HepG2 (cell line): Measurements from ENCODE around the gene AGRN. TPM values are rescaled to one million over a fixed set of nuclear protein-coding genes. Genes with fewer than 3 reads are reported as not detected.

ENCODE experiments used
- AGO1 ChIP-seq: fragments of 200-400 bp; formaldehyde crosslinking; IDR thresholded peaks from 2 replicates; pipeline ENCODE4 v1.6.1; 2017; ENCODE audit warnings: mild to moderate bottlenecking, low read depth, low read length, moderate library complexity; ENCODE audit not compliant: poor library complexity, severe bottlenecking
- AGO2 ChIP-seq: fragments of 200-400 bp; formaldehyde crosslinking; optimal IDR thresholded peaks from 2 replicates; pipeline ENCODE3; 2017; ENCODE audit warnings: mild to moderate bottlenecking, low read depth, low read length, moderate library complexity
- DR1 ChIP-seq: sonication (generic); formaldehyde crosslinking; IDR thresholded peaks from 2 replicates; pipeline ENCODE4 v1.8.0; 2021; ENCODE audit warnings: mild to moderate bottlenecking, missing genetic modification reagents, inconsistent platforms
- ERF ChIP-seq: IDR thresholded peaks from 2 replicates; pipeline ENCODE4 v1.6.1; 2018; ENCODE audit warnings: missing biosample characterization, missing genetic modification reagents
- FOXA3 ChIP-seq: IDR thresholded peaks from 2 replicates; pipeline ENCODE4 v1.6.1; 2016; ENCODE audit warnings: missing genetic modification reagents, missing compliant biosample characterization
- HNRNPLL ChIP-seq: fragments of 200-400 bp; formaldehyde crosslinking; IDR thresholded peaks from 2 replicates; pipeline ENCODE4 v1.6.1; 2017; ENCODE audit warnings: mild to moderate bottlenecking, low read depth, low read length; ENCODE audit not compliant: poor library complexity, severe bottlenecking
- KLF15 ChIP-seq: sonication (generic); formaldehyde crosslinking; IDR thresholded peaks from 2 replicates; pipeline ENCODE4 v1.8.1; 2023; ENCODE audit warnings: borderline replicate concordance, mild to moderate bottlenecking, inconsistent platforms, missing genetic modification reagents, mixed read lengths
- NONO ChIP-seq, 2 experiments: fragments of 450-650 bp in 1 of 2; sonication (generic) in 1 of 2; formaldehyde crosslinking in 1 of 2; IDR thresholded peaks in 1 of 2; conservative IDR thresholded peaks in 1 of 2; 2 replicates each; pipeline versions ENCODE4 v1.6.1 to v1.8.0; 2017 to 2022; ENCODE audit warnings: mild to moderate bottlenecking in 1 of 2, missing genetic modification reagents in 1 of 2, moderate library complexity in 1 of 2
- NR2C2 ChIP-seq: sonication (generic); formaldehyde crosslinking; IDR thresholded peaks from 2 replicates; pipeline ENCODE4 v1.4.0; 2020; ENCODE audit warnings: missing genetic modification reagents, mild to moderate bottlenecking, moderate library complexity, borderline replicate concordance
- SMAD1 ChIP-seq: sonication (generic); formaldehyde crosslinking; IDR thresholded peaks from 2 replicates; pipeline ENCODE4 v1.4.0; 2020; ENCODE audit warnings: missing genetic modification reagents, low read depth, mild to moderate bottlenecking, borderline replicate concordance
- ZC3H4 ChIP-seq: sonication (generic); formaldehyde crosslinking; IDR thresholded peaks from 2 replicates; pipeline ENCODE4 v1.4.0; 2020; ENCODE audit warnings: missing genetic modification reagents, borderline replicate concordance
- polyA plus RNA-seq, 8 experiments: library from polyadenylated mRNA; depleted of rRNA in 3 of 8; stranded (reverse) in 7 of 8; unstranded in 1 of 8; fragments of >200 nt; fragmentation: Illumina TruSeq in 4 of 8; extraction: Trizol in 4 of 8; gene quantifications; 2 replicates each; pipeline versions ENCODE4 v1.2.1 to v1.2.3, GENCODE V29; 2011 to 2016; ENCODE audit warnings: low read depth in 4 of 8, missing spikeins in 1 of 8, mixed read lengths in 1 of 8; ENCODE audit not compliant: insufficient read depth in 1 of 8
- total RNA-seq, 5 experiments: library from RNA; depleted of rRNA; stranded (reverse); fragments of >200 nt; fragmentation: Illumina TruSeq; extraction: Trizol; gene quantifications; 2 replicates each; pipeline ENCODE4 v1.2.3, GENCODE V29; 2016; ENCODE audit warnings: low read depth in 1 of 5
- TF ChIP-seq, protein P1 (sequence below): sonication (generic); formaldehyde crosslinking; IDR thresholded peaks from 2 replicates; pipeline ENCODE4 v1.4.0; 2020; ENCODE audit warnings: missing genetic modification reagents
- TF ChIP-seq, protein P2 (sequence below): sonication (generic); formaldehyde crosslinking; IDR thresholded peaks from 2 replicates; pipeline ENCODE4 v1.4.0; 2020; ENCODE audit warnings: mild to moderate bottlenecking, missing genetic modification reagents
- TF ChIP-seq, protein P3 (sequence below): sonication (generic); formaldehyde crosslinking; IDR thresholded peaks from 2 replicates; pipeline ENCODE4 v1.4.0; 2020; ENCODE audit warnings: missing genetic modification reagents, borderline replicate concordance

Gene AGRN
- total and polyA plus RNA-seq, 2 of the 13 experiments (the other 11 are each of a cell fraction or from before 2014, with no cell fraction given), result 29.8 to 65.2 TPM

DNA sequence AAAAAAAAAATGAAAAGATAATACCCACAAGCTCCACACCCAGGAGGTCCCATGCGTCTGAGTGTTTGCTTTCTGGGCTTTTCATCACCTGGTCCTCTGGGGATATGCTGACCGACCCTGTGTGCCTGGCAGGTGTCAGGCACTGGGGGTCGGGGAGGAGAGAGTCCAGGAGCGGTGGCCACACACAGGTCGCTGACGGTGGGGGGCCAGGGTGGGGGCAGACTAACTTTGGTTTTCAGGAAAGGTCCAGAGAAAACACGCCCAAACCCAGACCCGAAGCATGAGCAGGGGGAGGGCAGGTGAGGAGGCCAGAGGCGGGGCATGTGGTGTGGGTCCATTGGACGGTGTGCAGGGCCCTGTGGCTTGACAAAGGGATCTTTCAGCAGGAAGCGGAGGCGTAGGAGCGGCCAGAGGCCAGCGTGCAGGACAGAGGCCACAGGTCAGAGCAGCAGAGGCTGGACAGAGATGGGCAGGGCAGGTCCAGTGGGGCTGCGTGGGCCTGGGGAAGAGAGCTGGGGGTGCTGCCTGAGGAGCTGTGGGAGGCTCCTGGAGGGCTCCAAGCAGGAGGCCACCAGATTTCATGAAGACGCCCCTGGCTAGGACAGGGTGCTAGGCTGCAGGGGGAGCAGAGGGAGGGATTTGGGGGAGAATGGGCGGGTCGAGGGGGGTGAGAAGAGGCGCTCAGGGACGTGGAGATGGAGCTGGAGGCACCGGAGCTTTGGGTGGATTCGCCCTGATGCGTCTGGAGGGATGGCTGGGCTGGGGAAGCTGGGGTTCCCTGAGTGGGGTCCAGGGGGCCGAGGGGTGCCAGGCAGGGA lies 38.4 kb downstream of the AGRN start (continued):
- TF ChIP-seq, protein P1, sequence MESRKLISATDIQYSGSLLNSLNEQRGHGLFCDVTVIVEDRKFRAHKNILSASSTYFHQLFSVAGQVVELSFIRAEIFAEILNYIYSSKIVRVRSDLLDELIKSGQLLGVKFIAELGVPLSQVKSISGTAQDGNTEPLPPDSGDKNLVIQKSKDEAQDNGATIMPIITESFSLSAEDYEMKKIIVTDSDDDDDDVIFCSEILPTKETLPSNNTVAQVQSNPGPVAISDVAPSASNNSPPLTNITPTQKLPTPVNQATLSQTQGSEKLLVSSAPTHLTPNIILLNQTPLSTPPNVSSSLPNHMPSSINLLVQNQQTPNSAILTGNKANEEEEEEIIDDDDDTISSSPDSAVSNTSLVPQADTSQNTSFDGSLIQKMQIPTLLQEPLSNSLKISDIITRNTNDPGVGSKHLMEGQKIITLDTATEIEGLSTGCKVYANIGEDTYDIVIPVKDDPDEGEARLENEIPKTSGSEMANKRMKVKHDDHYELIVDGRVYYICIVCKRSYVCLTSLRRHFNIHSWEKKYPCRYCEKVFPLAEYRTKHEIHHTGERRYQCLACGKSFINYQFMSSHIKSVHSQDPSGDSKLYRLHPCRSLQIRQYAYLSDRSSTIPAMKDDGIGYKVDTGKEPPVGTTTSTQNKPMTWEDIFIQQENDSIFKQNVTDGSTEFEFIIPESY (CRISPR knock-in tag), result no peak
- TF ChIP-seq KLF15, result 0 out of 2 replicates have a peak, but pooled peaks have one; percentile 37
- peak; percentile 60; the same call in 1 of the 2 replicates for TF ChIP-seq DR1 (CRISPR knock-in tag)
- peak; percentile 59; the same call in 1 of the 2 replicates for TF ChIP-seq FOXA3 (CRISPR knock-in tag)
- peak; percentile 80 for TF ChIP-seq NR2C2 (CRISPR knock-in tag)
- TF ChIP-seq AGO1, result peak; percentile 57
- 0 out of 2 replicates have a peak, but pooled peaks have one; percentile 40 for TF ChIP-seq SMAD1 (CRISPR knock-in tag)
- TF ChIP-seq, protein P2, sequence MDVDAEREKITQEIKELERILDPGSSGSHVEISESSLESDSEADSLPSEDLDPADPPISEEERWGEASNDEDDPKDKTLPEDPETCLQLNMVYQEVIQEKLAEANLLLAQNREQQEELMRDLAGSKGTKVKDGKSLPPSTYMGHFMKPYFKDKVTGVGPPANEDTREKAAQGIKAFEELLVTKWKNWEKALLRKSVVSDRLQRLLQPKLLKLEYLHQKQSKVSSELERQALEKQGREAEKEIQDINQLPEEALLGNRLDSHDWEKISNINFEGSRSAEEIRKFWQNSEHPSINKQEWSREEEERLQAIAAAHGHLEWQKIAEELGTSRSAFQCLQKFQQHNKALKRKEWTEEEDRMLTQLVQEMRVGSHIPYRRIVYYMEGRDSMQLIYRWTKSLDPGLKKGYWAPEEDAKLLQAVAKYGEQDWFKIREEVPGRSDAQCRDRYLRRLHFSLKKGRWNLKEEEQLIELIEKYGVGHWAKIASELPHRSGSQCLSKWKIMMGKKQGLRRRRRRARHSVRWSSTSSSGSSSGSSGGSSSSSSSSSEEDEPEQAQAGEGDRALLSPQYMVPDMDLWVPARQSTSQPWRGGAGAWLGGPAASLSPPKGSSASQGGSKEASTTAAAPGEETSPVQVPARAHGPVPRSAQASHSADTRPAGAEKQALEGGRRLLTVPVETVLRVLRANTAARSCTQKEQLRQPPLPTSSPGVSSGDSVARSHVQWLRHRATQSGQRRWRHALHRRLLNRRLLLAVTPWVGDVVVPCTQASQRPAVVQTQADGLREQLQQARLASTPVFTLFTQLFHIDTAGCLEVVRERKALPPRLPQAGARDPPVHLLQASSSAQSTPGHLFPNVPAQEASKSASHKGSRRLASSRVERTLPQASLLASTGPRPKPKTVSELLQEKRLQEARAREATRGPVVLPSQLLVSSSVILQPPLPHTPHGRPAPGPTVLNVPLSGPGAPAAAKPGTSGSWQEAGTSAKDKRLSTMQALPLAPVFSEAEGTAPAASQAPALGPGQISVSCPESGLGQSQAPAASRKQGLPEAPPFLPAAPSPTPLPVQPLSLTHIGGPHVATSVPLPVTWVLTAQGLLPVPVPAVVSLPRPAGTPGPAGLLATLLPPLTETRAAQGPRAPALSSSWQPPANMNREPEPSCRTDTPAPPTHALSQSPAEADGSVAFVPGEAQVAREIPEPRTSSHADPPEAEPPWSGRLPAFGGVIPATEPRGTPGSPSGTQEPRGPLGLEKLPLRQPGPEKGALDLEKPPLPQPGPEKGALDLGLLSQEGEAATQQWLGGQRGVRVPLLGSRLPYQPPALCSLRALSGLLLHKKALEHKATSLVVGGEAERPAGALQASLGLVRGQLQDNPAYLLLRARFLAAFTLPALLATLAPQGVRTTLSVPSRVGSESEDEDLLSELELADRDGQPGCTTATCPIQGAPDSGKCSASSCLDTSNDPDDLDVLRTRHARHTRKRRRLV (CRISPR knock-in tag), result 0 out of 2 replicates have a peak, but pooled peaks have one; percentile 13
- peak; percentile 69 for TF ChIP-seq HNRNPLL
- no peak for TF ChIP-seq NONO (IDR thresholded peaks at IDR 0.05)
- peak; percentile 77; the same call in 1 of the 2 replicates for TF ChIP-seq NONO (CRISPR knock-in tag; conservative IDR thresholded peaks at IDR 0.05)
- no peak; the same call in 1 of the 2 replicates for TF ChIP-seq ERF (CRISPR knock-in tag)
- TF ChIP-seq, protein P3, sequence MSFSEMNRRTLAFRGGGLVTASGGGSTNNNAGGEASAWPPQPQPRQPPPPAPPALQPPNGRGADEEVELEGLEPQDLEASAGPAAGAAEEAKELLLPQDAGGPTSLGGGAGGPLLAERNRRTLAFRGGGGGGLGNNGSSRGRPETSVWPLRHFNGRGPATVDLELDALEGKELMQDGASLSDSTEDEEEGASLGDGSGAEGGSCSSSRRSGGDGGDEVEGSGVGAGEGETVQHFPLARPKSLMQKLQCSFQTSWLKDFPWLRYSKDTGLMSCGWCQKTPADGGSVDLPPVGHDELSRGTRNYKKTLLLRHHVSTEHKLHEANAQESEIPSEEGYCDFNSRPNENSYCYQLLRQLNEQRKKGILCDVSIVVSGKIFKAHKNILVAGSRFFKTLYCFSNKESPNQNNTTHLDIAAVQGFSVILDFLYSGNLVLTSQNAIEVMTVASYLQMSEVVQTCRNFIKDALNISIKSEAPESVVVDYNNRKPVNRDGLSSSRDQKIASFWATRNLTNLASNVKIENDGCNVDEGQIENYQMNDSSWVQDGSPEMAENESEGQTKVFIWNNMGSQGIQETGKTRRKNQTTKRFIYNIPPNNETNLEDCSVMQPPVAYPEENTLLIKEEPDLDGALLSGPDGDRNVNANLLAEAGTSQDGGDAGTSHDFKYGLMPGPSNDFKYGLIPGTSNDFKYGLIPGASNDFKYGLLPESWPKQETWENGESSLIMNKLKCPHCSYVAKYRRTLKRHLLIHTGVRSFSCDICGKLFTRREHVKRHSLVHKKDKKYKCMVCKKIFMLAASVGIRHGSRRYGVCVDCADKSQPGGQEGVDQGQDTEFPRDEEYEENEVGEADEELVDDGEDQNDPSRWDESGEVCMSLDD (CRISPR knock-in tag), result no peak
- TF ChIP-seq ZC3H4 (CRISPR knock-in tag), result no peak
- peak; percentile 58 for TF ChIP-seq AGO2
